Suprapubic skin (tissue), 4 donors: ENCODE results near the gene SMIM1. TPM values are rescaled to one million over a fixed set of nuclear protein-coding genes. Genes with fewer than 3 reads are reported as not detected.

Experiments
- DNase-seq, 2 donors: peaks; one replicate each; pipeline ENCODE4 v3.0.0-alpha.2; 2019; ENCODE audit warnings: low spot score in 2 of 2
- H3K27ac ChIP-seq: fragments of 200-600 bp; sonication (generic); one replicate; pipeline ENCODE4 v1.5.1; 2019
- H3K27me3 ChIP-seq: fragments of 200-600 bp; sonication (generic); one replicate; pipeline ENCODE4 v1.5.1; 2019
- H3K36me3 ChIP-seq: fragments of 200-600 bp; sonication (generic); one replicate; pipeline ENCODE4 v1.5.1; 2019
- H3K4me1 ChIP-seq: fragments of 200-600 bp; sonication (generic); one replicate; pipeline ENCODE4 v1.5.1; 2019
- H3K4me3 ChIP-seq: fragments of 200-600 bp; sonication (generic); one replicate; pipeline ENCODE4 v1.5.1; 2019; ENCODE audit warnings: mild to moderate bottlenecking
- H3K9me3 ChIP-seq: fragments of 200-600 bp; sonication (generic); one replicate; pipeline ENCODE4 v1.5.1; 2019
- EP300 ChIP-seq: sonication (generic); formaldehyde crosslinking; IDR thresholded peaks from one replicate; pipeline ENCODE4 v1.6.1; 2017; ENCODE audit warnings: antibody characterized with exemption
- POLR2A ChIP-seq, 2 donors: fragments of 450-650 bp; IDR thresholded peaks; one replicate each; pipeline ENCODE4 v1.6.1; 2017; ENCODE audit warnings: antibody characterized with exemption in 2 of 2, mild to moderate bottlenecking in 2 of 2, moderate library complexity in 2 of 2
- POLR2AphosphoS5 ChIP-seq, 3 donors: sonication (generic); formaldehyde crosslinking; IDR thresholded peaks; one replicate each; pipeline ENCODE4 v1.6.1; 2017; ENCODE audit warnings: antibody characterized with exemption in 3 of 3
- whole genome bisulfite sequencing: methylation state at CpG from one replicate; pipeline ENCODE4 v1.1.5; 2018; 5-methylcytosine and 5-hydroxymethylcytosine counted together
- total RNA-seq, 4 donors: library from RNA; depleted of rRNA; stranded (reverse); fragments of >200 nt; gene quantifications; one replicate each; pipeline ENCODE4 v1.1.0, GENCODE V29; 2016
- TF ChIP-seq, protein P1 (sequence below), 2 donors: fragments of 200-600 bp in 1 of 2; fragments of 450-650 bp in 1 of 2; sonication (generic) in 1 of 2; IDR thresholded peaks; one replicate each; pipeline ENCODE4 v1.5.1; 2016 to 2019; ENCODE audit warnings: antibody characterized with exemption in 2 of 2, mild to moderate bottlenecking in 1 of 2, moderate library complexity in 1 of 2

The SMIM1 gene
- total RNA-seq, 4 donors from 2014 or later = 3.2 to 8.4 (median 3.4) TPM; not detected in 1

DNA sequence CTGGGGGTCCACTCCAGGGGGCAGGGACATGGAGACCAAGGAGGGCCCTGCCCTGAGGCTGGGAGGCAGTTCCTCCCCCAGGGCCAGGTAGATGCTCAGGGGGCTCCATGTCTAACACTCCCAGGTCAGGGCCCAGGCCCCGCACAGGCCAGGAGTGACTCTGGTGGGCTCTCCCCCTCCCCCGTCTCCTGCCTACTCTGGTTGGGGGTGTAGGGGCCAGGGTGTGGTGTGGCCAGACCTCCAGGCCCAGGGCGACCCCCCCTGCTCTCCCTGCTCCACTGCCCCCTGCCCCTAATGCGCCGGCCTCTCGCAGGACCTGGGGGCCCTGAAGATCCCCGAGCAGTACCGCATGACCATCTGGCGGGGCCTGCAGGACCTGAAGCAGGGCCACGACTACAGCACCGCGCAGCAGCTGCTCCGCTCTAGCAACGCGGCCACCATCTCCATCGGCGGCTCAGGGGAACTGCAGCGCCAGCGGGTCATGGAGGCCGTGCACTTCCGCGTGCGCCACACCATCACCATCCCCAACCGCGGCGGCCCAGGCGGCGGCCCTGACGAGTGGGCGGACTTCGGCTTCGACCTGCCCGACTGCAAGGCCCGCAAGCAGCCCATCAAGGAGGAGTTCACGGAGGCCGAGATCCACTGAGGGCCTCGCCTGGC lies 40.0 kb upstream of the SMIM1 start:
- WGBS = 28% methylated on average over 12 of the region's 37 CpGs
- peaks cover 18% of the 10 kb centered on the region for H3K27me3 ChIP-seq
- TF ChIP-seq, protein P1, sequence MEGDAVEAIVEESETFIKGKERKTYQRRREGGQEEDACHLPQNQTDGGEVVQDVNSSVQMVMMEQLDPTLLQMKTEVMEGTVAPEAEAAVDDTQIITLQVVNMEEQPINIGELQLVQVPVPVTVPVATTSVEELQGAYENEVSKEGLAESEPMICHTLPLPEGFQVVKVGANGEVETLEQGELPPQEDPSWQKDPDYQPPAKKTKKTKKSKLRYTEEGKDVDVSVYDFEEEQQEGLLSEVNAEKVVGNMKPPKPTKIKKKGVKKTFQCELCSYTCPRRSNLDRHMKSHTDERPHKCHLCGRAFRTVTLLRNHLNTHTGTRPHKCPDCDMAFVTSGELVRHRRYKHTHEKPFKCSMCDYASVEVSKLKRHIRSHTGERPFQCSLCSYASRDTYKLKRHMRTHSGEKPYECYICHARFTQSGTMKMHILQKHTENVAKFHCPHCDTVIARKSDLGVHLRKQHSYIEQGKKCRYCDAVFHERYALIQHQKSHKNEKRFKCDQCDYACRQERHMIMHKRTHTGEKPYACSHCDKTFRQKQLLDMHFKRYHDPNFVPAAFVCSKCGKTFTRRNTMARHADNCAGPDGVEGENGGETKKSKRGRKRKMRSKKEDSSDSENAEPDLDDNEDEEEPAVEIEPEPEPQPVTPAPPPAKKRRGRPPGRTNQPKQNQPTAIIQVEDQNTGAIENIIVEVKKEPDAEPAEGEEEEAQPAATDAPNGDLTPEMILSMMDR (IDR thresholded peaks at IDR 0.05) = no peak
- TF ChIP-seq POLR2AphosphoS5 (IDR thresholded peaks at IDR 0.05) (no peak), EP300 (no peak), POLR2A (IDR thresholded peaks at IDR 0.05) (no peak)
- DNase-seq = no peak
- H3K36me3 ChIP-seq = peaks cover 33% of the 10 kb centered on the region
- H3K4me1 ChIP-seq = peaks cover 16% of the 10 kb centered on the region
- H3K9me3 ChIP-seq = no peaks in the 10 kb centered on the region
- H3K4me3 ChIP-seq = no peak overlapping the region
- no peak overlapping the region for H3K27ac ChIP-seq

DNA sequence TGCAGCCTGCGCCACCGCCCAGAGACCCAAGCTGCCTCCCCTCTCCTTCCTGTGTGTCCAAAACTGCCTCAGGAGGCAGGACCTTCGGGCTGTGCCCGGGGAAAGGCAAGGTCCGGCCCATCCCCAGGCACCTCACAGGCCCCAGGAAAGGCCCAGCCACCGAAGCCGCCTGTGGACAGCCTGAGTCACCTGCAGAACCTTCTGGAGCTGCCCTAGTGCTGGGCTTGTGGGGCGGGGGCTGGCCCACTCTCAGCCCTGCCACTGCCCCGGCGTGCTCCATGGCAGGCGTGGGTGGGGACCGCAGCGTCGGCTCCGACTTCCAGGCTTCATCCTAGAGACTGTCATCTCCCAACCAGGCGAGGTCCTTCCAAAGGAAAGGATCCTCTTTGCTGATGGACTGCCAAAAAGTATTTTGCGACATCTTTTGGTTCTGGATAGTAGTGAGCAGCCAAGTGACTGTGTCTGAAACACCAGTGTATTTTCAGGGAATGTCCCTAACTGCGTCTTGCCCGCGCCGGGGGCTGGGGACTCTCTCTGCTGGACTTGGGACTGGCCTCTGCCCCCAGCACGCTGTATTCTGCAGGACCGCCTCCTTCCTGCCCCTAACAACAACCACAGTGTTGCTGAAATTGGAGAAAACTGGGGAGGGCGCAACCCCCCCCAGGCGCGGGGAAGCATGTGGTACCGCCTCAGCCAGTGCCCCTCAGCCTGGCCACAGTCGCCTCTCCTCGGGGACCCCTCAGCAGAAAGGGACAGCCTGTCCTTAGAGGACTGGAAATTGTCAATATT lies 39.3 kb upstream of the SMIM1 start:
- Histone ChIP-seq H3K27me3 (peaks cover 11% of the 10 kb centered on the region), H3K36me3 (peaks cover 40% of the 10 kb centered on the region), H3K4me3 (no peak overlapping the region), H3K9me3 (no peaks in the 10 kb centered on the region), H3K27ac (no peak overlapping the region), H3K4me1 (peaks cover 16% of the 10 kb centered on the region)
- TF ChIP-seq POLR2A (IDR thresholded peaks at IDR 0.05) = no peak
- DNase-seq = no peak
- 81% methylated on average over 16 of the region's 29 CpGs for WGBS

DNA sequence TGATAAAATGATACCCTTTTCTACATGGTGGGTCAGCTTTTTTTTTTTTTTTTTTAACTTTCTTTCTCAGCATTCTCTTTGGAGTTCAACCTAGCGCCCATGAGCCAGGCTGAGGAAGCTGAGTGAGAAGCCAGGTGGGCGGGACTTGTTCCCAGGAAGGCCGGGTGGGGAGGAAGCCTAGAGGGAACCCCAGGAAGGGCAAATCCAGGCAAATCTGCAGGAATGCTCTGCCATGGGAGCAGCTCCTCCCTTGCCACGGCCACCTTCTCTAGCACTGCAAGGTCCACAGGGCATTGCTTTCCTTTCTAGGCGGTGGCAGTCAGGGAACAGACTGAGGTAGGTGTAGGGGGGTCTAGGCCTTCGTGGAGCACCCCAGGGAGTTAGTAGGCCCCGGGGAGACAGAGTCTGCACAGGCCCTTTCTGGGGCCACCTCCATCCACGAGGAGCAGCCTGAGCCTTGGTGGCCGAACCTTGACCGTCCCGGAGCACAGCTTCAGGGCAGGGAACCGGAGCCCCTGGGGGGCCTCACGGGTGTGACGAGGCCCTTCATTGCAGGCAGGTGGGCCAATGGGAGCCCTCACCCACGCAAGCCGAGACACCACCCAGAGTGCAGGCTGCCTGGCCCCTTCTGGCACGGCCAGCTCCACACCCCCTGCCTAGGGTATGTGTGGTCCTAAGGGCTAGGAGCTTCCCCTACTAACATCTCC lies 38.5 kb upstream of the SMIM1 start:
- TF ChIP-seq EP300 (no peak), POLR2AphosphoS5 (IDR thresholded peaks at IDR 0.05) (no peak), POLR2A (IDR thresholded peaks at IDR 0.05) (no peak)
- TF ChIP-seq, protein P1 (IDR thresholded peaks at IDR 0.05) = no peak
- H3K36me3 ChIP-seq = peaks cover 46% of the 10 kb centered on the region

DNA sequence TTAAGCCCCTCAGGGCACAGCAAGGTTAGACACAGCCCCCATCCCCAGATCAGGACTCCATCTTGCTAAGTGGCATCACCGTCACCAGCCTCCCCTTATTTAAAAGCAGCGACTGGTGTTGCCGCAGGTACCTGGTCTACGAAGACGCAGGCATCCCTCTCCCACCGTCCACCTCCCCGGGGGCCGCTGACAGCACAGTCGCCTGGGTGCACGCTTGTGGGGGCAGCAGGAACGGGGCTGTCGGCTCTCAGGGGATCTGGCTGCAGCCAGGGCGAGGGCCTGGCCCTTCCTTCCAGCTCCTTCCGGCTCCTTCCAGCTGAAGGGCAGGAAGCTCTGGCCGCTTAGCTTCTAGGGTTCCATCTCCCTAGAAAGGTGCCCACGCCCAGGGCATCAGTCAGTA lies 37.9 kb upstream of the SMIM1 start:
- Histone ChIP-seq H3K36me3 (peaks cover 45% of the 10 kb centered on the region), H3K4me1 (peaks cover 16% of the 10 kb centered on the region), H3K4me3 (no peak overlapping the region), H3K27me3 (peaks cover 2% of the 10 kb centered on the region), H3K27ac (no peak overlapping the region), H3K9me3 (no peaks in the 10 kb centered on the region)
- 94% methylated on average over 13 of the region's 16 CpGs for WGBS
- TF ChIP-seq POLR2A (IDR thresholded peaks at IDR 0.05) = no peak
- TF ChIP-seq, protein P1 (IDR thresholded peaks at IDR 0.05) = no peak
- no peak for TF ChIP-seq POLR2AphosphoS5 (IDR thresholded peaks at IDR 0.05)
- no peak for TF ChIP-seq EP300
- DNase-seq = no peak

More for the DNA sequence above, 38.5 kb upstream of the SMIM1 start:
- DNase-seq = no peak
- Histone ChIP-seq H3K9me3 (no peaks in the 10 kb centered on the region), H3K27ac (no peak overlapping the region), H3K4me1 (peaks cover 16% of the 10 kb centered on the region), H3K4me3 (no peak overlapping the region), H3K27me3 (peaks cover 6% of the 10 kb centered on the region)
- WGBS = 60% methylated on average over 6 of the region's 17 CpGs

DNA sequence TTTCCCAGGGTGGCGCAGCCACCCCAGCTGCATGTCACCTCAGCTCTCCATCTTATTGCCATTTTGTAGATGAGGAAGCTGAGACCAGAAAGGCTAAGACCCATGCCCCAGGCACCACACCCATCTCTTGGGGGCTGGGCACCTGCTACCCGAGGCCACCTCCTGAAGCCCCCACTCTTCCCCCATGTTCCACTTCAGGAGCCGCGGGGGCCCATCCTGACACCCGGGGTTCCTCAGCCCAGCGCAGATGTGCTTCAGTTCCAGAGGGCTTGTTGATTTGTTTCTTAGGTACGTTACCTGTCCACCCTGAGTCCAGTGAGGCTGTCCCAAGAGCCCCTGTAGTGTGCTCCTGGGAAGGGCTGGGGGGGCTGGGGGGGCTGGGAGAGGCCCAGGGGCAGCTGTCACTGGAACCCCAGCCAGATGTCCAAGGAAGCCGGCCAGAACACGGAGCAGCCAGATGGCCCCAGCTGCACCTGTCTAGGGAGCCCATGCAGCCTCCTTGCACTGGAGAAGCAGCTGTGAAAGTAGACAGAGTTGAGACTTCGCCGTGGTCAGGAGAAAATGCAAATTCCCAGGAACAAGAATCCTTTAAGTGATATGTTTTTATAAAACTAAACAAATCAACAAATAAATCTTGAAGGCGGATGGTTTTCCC lies 37.4 kb upstream of the SMIM1 start:
- Histone ChIP-seq H3K27me3 (no peaks in the 10 kb centered on the region), H3K4me1 (peaks cover 16% of the 10 kb centered on the region), H3K9me3 (no peaks in the 10 kb centered on the region), H3K4me3 (no peak overlapping the region), H3K36me3 (peaks cover 48% of the 10 kb centered on the region), H3K27ac (no peak overlapping the region)
- no peak for DNase-seq
- TF ChIP-seq POLR2A (IDR thresholded peaks at IDR 0.05) = no peak
- TF ChIP-seq EP300 = no peak
- TF ChIP-seq, protein P1 (IDR thresholded peaks at IDR 0.05) = no peak
- TF ChIP-seq POLR2AphosphoS5 (IDR thresholded peaks at IDR 0.05) = no peak
- WGBS = 85% methylated on average over 11 of the region's 12 CpGs
